ENCODE measurements around the gene BCAR1. TPM values are rescaled to one million over a fixed set of nuclear protein-coding genes. Genes with fewer than 3 reads are reported as not detected.

The BCAR1 gene
- total RNA-seq, 1 donor from 2014 or later: 125 TPM

DNA sequence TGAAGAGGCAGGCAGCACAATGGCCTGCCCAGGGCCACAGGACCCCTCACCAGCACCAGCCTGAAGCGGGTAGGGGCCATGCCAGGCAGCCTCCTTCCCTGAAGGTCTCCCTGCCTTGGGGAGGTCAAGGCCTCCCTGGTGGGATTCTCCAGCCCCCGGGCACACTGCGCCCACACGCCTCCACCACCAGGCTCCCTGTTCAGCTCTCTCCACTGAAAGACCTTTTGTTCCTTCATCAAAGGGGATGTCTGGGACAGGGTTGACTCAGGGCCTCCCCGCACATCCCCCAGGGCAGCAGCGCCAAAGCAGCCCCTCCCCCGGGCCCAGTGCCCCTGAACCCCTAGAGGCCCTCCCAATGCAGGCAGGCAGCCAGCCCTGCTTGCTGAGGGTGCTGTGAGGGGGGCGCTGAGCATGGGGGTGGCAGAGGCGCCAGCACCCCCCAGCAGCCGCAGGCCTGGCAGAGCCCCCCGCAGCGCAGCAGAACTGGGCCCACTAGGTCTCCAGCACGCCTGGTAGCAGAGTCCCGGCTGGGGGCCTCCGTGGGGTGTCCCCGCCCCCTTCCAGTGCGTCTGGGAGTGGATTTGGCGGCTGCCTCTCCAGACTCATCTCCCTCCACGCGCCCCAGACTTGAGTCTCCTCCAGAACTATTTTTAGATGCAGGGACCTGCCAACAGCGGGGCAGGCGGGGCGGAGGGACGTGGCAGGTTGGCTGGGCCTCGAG is 13.1 kb downstream of the BCAR1 start:
- TF ChIP-seq, protein P1, sequence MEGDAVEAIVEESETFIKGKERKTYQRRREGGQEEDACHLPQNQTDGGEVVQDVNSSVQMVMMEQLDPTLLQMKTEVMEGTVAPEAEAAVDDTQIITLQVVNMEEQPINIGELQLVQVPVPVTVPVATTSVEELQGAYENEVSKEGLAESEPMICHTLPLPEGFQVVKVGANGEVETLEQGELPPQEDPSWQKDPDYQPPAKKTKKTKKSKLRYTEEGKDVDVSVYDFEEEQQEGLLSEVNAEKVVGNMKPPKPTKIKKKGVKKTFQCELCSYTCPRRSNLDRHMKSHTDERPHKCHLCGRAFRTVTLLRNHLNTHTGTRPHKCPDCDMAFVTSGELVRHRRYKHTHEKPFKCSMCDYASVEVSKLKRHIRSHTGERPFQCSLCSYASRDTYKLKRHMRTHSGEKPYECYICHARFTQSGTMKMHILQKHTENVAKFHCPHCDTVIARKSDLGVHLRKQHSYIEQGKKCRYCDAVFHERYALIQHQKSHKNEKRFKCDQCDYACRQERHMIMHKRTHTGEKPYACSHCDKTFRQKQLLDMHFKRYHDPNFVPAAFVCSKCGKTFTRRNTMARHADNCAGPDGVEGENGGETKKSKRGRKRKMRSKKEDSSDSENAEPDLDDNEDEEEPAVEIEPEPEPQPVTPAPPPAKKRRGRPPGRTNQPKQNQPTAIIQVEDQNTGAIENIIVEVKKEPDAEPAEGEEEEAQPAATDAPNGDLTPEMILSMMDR (conservative IDR thresholded peaks at IDR 0.05; ENCODE audit: low read depth, low read length): no peak
- DNase-seq (ENCODE audit: low read depth): no peak

DNA sequence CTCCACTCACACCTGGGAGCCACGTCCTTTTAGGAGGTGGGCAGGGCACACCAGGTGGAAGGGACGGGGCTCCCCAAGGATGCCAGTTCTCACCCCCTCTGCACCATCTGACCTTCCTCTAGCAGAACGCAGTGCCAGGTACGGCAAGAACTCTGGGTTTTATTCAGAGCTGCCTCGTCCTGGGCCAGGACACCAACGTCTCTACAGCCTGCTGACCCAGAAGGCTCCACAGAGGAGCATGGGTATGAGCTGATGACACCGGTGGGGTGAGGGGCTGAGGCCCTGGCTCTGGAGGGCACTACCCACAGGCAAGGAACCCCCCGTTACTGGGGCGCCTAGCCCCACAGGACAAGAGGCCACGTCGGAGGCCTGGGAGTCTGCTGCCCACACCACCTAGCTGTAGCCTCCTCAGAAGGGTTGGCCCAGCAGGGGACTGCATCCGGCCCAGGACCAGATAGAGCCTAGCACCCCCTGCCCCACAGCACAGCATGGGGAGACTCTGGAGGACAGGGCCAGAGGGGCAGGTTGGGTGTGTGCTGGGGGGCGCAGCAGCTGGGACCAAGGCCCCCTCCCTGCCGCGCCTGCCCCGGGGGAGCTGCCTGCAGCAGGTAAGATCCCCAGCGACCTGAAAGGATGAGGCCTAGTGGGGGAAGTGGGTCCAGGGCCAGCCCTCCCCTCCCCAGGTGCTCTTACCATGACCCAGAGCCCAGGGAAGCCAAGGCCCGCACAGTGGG is 13.9 kb downstream of the BCAR1 start:
- TF ChIP-seq, protein P1 (conservative IDR thresholded peaks at IDR 0.05; ENCODE audit: low read depth, low read length): no peak
- no peak overlapping the region for H3K4me3 ChIP-seq (ENCODE audit: low read depth, low read length)
- DNase-seq (ENCODE audit: low read depth): no peak

More for the DNA sequence above, 13.1 kb downstream of the BCAR1 start:
- H3K4me3 ChIP-seq (ENCODE audit: low read depth, low read length): no peak overlapping the region

DNA sequence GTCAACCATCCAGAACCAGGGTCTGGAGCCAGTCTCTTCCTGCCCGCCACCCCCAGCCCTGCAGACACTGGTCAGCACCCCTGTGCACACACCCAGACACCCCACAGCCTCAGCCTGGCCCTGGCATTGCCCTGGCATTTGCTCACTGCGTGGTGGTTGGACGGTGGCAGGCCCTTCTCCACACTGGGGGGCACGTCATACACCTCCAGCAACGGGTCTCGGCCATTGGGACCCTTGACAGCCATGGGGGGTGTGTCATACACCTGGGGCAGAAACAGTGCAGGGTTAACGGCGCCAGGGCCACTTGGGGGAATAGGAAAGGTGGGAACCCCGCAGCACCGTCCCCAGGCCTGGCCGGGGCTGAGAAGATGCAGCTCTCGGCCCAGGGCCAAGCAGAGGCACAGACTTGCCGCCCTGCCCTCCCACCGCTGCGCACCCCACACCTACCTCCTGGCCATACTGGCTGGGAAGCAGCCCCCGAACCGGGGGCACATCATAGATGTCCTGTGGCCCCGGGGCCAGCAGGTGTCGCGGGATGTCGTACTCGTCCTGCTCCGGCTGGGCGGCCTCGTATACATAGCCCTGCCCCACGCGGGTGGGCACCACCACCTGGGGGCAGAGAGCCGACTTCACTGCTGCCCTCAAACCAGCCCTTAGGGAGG is 14.6 kb downstream of the BCAR1 start:
- TF ChIP-seq, protein P1 (conservative IDR thresholded peaks at IDR 0.05; ENCODE audit: low read depth, low read length): no peak
- DNase-seq (ENCODE audit: low read depth): no peak
- no peak overlapping the region for H3K4me3 ChIP-seq (ENCODE audit: low read depth, low read length)

DNA sequence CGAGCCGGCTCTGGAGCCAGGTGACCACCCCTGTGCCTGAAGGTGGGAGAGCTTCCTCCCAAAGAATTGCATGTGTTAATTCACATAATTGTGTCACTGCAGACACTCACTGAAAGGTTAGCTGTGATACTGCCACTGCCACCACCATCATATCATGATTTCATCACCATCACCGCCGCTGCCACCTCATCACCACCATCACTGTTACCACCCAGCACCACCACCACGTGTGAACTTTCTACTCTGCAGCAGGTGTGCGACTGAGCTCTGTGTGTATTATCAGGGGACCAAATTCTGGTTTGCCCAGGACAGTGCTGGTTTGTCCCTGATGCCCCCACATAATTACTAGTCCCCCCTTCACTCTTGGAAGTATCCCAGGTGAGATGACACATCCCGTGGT is 15.2 kb downstream of the BCAR1 start:
- no peak for DNase-seq (ENCODE audit: low read depth)
- TF ChIP-seq, protein P1 (conservative IDR thresholded peaks at IDR 0.05; ENCODE audit: low read depth, low read length): no peak
- H3K4me3 ChIP-seq (ENCODE audit: low read depth, low read length): no peak overlapping the region

DNA sequence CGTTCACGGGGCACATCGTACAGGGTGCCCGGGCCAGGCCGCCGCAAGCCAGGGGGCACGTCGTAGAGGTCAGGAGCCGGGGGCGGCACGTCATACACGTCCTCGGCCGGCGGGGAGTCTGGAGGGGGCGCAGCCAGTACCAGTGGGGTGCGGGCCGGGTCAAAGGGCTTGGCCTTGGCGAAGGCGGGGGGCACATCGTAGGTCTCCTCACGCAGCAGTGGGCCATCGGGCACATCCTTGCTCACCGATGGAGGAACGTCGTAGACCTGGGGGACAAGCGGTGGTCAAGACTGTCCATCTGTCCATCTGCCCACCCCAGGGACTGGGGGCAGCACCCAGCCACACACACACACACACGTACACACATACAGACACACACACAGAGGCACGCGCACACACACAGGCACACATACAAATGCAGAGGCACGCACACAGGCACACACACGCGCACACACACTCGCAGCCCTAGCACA is 15.7 kb downstream of the BCAR1 start:
- H3K4me3 ChIP-seq (ENCODE audit: low read depth, low read length): no peak overlapping the region
- DNase-seq (ENCODE audit: low read depth): no peak
- TF ChIP-seq, protein P1 (conservative IDR thresholded peaks at IDR 0.05; ENCODE audit: low read depth, low read length): no peak

DNA sequence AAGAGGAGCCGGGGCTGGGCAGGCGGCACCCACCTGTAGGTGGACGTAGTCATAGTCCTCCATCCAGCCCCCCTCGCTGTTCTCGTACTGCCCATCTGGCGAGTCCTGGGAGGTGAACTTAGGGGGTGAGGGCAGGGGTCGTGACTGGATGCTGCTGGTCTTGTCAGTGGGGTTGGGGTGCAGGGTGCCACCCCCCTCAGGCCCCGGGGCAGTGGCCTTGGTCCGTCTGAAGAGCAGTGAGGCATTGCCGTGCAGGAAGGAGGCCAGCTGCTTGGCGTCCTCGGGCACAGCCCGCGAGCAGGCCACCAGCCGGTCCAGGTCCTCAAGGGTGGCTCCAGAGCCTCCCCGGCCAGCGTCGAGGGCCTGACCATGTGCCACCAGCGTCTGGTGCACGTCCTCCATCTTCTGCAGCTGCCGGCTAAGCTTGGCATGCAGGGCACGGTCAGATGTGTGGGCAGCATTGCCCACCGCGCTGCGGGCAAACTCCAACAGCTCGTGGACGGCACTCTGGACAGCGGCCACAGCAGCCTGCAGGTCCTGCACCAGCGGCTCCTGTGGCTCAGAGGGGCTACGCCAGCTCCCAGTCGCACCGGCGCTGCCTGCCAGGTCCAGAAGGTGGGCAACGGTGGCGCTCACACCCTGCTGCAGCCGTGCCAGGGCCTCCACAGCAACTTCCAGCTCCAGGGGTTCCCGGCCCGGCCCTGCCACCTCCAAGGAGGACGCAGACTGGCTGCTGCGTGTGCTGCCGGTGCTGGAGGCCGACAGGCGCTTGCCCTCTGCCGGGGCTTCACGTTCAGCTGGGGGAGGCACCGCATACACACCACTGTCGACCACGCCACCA is 16.3 kb downstream of the BCAR1 start:
- TF ChIP-seq, protein P1 (conservative IDR thresholded peaks at IDR 0.05; ENCODE audit: low read depth, low read length): no peak

More for the DNA sequence above, 16.3 kb downstream of the BCAR1 start:
- no peak overlapping the region for H3K4me3 ChIP-seq (ENCODE audit: low read depth, low read length)
- DNase-seq (ENCODE audit: low read depth): no peak
